GM19239 (cell line): ENCODE results near the gene FUT7.
"Not testable (repeated sequence)": the region's sequence is repeated elsewhere in the genome, so short reads cannot be mapped to it uniquely, and the experiment has no call there.

ENCODE experiments used
- DNase-seq: peaks from one replicate; pipeline ENCODE4 v3.0.0; 2011; ENCODE audit warnings: low spot score; ENCODE audit not compliant: insufficient read length
- FAIRE-seq: peaks from 2 replicates; lab custom pipeline; 2011; peaks lifted over from hg19 to GRCh38; lab: Jason Lieb, UNC

The FUT7 gene

DNA sequence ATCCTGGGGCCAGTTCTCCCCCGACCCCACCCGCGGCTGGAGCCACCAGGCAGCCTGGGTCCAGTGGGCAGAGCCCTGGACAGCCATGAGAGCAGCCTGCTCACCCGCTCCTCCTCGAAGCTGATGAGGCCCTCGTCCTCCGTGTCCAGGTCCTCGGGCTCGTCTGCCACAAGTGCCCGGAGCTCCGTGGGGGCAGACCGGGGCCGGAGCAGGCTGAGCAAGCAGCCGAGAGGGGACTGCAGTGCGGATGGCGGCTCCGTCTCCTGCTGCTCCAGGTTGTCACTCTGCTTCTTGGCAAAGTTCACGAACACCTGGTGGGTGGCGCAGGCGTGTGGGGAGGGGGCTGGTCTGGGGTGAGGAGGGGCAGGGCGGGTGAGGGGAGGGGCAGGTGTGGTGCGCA is 23.6 kb downstream of the FUT7 start:
- FAIRE-seq, result no peak
- DNase-seq, result no peak

DNA sequence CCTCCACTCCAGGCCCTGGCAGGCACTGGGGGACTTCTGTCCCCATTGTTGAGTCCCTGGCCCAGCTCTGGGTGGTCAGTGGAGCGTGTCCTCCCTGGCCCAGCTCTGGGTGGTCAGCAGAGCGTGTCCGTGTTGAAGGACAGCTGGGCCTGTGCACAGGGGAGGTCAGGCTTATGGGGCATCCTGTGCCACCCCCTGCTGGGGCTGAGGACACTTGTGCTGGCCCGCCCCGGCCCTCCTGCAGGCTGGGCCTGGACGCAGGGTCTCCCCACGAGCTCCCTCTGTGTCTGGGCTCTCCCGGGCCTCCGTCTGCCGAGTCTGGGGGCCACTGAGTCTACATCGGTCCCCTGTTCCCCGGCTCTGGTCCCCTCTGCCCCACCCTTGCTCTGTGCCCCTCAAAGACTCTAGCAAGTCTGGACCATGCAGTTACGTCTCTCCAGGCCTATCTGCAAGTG is 24.0 kb downstream of the FUT7 start:
- DNase-seq (no peak), FAIRE-seq (no peak)

DNA sequence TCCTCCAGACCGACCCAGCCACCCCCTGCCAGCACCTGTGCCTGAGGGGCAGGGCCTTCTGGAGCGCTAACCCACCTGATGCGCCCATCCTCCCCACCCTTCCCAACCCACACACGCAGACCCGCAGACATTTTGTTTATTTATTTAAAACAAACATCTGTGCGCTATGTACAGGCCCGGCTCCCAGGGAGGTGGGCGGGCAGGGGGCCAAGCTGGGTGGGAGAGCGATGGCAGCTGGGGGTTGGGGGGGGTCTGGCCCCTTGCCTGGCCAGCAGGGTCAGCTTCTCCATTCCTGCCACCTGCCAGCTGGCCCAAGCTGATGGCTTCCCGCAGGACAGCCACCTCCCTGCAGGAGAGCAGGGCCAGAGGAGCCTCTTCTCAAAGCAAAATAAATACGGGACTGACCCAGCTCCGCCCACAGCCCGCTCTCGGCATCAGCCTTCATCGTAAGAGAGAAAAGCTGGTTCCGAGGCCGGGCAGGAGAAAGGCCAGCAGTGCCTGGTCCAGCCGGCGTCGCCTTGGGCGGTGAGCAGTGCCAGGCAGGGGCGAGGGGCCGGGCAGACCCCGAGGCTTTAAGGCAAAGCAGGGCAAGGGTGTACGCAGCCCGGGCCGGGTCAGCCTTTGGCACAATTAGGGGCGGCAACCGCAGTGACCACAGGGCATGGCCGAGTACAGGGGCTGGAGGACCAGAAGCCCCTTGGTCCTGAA is 24.6 kb downstream of the FUT7 start:
- DNase-seq (no peak), FAIRE-seq (no peak)

DNA sequence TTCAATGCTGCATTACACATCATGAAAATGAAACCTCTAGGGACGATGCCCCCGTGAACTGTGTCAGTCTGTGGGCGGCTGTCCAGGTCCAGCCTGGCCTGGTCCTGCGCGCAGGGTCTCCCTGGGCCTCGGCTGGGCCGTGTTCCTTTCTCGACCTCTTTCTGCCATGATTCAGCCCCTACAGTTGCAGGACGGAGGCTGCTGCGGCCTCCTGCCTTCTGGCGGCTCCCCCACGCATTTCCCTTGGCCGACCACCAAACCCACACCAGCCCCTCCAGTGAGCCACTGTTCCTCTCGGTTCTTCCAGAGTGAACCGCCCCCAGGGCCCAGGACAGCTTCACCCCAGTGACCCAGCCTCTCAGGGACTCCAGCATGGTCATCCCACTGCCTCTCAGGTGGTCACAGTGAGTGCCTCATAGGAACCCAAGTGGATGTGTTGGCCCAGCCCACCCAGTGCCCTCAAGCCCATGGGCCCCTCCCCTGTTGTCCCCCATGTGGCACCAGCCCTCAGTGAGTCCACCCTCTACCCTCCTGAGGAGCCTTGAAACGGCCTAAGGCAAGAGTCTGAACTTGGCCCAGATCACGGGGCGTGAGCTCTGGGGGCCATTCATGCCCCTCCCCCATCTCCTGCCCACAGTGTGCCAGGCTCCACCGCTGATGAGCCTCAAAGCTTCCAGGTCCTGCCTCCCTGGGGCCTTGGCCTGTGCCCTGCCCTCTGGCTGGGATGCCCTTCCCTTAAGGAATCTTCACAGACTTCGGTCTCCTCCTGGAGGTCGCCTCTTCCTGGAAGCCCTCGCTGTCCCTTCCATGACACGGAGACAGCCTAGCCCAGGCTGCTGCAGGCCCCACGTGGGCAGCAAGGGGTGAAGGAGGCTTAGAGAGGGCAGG is 25.5 kb downstream of the FUT7 start:
- no peak for DNase-seq
- FAIRE-seq, result no peak

DNA sequence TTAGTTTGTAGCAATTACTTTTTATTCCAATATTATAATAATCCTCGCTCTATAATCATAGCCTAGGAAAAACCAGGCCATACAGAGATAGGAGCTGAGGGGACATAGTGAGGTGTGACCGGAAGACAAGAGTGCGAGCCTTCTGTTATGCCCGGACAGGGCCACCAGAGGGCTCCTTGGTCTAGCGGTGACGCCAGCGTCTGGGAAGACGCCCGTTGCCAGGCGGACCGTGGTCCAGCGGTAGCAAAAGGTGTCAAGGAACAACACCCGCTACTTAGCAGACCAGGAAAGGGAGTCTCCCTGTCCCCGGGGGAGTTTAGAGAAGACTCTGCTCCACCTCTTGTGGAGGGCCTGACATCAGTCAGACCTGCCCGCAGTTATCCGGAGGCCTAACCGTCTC is 27.6 kb downstream of the FUT7 start:
- DNase-seq, FAIRE-seq: not testable (repeated sequence)

DNA sequence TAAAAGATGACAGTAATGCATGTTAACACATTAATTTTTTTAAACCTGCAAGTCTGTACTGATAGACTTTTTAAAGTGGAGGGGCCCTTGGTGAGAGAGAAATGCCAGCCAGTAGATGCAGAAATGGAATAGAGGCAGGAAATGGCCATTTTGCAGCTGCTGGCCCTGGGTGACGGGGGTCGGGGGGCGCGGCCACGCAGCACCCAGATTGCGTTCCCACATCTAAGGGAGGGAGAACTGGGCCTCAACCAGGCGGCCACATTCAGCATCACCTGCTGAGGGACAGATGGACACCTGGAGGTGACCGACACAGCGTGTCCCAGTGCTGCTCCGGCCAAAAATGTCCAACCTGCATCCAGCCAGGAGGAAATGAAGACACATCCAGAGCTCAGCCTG is 29.2 kb downstream of the FUT7 start:
- DNase-seq (no peak), FAIRE-seq (no peak)

DNA sequence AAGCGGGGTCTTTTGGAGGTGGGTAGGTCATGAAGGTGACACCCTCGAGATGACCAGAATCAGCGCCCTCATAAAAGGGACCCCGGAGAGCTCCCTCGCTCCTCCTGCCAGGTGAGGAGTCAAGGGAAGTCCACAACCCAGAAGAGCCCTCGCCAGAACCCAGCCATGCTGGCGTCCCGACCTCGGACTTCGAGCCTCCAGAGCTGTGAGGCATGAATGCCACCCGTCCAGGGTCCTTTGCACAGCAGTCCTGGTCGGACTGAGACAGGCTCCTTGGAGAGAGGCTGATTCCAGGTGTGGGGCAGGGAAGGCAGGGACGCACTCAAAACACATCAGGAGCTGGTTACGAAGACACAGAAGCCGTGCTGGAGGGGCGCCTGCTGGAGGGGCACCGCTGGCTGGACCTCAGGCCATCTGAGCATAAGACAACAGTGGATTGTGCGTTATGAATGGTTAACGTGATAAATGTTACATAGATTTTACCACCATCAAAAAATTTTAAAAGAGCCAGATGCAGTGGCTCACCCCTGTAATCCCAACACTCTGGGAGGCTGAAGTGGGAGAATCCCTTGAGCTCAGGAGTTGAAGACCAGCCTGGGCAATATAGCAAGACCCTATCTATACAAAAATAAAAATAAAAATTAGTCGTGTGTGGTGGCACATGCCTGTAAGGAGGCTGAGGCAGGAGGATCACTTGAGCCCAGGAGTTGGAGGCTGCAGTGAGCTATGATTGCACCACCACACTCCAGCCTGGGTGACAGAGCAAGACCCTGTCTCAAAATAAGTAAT is 29.8 kb downstream of the FUT7 start:
- DNase-seq, result no peak
- FAIRE-seq, result no peak

DNA sequence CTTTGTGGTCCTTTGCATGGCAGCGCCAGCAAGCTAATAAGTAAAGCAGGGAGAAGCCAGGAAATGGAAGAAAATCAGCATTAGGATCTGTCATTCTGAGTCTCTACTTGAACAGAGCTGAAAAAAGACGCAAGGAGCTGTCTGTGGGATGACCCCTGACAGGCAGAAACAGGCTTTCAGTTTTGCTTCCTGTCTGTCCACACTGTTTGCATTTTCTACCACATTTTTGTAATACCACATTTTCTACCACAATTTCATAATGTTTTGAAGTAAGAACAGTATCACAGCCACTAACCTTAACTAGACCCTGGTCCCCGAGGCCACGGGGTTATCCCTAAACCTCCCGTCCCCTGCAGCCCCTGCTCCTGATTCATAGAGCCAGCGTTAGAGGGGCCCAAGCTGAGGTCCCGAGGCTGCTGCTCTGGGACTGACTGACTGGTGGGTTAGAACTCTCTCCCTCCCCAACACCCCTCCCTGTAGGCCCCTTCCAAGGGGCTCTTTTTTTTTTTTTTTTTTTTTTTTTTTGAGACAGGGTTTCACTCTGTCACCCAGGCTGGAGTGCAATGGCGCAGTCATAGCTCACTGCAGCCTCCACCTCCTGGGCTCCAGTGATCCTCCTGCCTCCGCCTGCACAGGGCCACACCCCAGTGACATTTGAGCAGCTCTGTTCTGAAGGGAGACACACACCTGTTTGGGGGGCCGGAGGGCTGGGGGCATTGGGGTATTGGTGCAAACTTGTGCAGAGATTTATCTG is 31.5 kb downstream of the FUT7 start:
- DNase-seq, result peak; percentile 92
- peak; percentile 87 for FAIRE-seq

DNA sequence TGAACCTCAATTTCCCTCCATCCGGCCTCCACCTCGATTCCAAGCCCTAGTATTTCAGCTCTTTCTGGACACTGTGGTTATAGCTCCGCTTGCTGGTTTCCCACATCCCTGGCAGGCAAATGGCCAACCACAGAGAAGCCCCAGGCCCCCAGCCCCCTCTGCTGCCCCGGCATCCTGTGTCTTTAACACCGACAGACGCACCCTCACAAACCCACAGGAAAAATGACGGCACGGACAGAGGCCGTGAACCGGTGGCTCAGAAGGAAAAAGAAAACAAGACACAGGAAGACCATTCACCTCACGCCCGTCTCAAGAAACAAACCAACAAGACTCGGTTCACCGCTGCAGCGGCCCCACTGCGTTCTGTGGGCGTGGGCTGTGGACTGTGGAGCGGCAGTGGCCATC is 34.1 kb downstream of the FUT7 start:
- DNase-seq (no peak), FAIRE-seq (no peak)

DNA sequence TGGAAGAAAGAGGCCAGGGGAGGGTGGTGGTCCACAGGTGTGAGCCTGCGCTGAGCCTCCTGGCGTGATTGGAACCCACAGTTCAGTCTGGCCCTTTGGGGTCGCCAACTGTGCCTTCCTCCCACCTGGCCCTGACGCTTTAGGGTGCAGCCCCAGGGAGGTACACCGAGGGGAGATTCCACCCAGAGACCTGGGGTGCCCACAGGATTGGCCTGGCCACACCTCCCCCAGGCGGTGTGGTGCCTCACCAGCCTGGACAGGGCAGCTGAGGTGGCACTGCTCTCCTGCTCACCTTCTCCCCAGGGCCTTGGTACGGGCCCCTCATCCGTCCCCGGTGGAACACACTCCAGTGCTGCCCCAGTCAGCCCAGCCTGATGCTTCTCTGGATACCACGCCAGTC is 34.5 kb downstream of the FUT7 start:
- DNase-seq (no peak), FAIRE-seq (no peak)

DNA sequence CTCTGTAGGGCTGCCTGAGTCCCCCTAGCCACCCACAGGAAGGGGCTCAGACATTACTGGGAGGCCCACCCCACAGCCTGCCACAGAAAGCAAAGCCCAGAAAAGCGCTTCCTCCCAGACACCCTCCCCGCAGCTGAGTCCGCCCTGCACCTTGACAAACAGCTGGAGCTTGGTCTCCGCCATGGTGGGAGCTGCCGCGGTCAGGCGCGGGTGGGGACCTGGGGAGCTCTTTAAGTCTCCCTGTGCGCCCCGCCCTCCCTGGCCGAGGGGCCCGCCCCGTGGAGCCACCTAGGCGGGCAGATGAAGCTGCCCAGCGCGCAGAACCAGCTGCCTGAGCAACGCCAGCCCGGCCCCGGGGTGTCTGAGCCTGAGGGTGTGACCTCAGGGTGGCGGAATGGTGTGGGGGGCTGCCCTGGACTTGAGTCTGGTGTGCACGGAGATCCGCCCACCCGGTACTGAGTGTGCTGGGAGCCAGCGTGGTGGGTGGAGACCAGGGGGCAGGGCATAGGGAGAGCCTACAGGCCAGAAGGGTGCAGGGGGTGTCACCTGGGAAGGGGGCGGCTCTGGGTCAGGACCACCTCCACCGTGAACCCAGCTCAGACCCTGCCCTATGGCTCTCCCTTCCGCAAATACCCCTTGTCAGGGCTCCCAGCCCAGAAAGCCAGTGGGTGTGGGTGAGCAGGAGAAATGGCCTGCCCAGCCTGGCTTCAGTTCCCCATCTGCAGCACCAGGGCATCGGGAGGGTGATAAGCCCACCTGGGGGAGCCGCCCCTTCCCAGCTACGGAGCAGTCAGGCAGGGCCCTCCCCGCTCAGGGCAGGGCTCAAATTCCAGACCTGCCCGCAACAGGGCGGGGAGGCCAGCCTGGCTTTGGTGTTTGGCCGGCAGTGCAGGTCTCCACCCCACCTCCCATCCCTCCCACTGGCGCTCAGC is 35.3 kb downstream of the FUT7 start, which contains the start of gene CLIC3:
TSS of gene CLIC3 (minus strand) at position 208 of the 932 bp plus-strand sequence. CDS start at position 183, 25 bp downstream.
- DNase-seq, result no peak
- FAIRE-seq, result no peak

DNA sequence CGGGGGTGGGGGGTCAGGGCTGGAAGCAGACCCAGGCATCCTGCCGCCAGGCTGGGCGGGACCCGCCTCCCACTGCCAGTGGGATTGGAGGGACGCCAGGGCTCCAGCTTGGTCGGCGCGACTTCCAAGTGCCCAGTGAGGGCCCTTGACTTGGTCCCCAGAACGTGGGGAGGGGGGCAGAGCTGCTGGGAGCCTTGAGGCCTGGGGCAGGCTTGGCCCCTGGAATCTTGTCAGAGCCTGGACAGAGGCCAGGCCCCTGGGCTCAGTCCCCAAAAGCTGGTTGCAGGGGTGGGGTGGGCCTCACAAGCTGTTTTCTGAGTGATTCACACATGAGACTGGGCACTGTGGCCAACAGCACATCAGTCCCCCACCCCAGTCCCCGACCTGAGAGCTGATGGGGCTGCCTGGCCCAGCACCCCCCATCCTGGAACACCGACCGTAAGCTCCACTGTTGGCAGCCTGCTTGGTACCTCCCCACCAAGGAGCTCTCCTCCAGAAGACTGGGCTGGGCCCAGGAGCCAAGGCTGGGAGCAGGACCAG is 36.0 kb downstream of the FUT7 start:
- DNase-seq, result no peak

DNA sequence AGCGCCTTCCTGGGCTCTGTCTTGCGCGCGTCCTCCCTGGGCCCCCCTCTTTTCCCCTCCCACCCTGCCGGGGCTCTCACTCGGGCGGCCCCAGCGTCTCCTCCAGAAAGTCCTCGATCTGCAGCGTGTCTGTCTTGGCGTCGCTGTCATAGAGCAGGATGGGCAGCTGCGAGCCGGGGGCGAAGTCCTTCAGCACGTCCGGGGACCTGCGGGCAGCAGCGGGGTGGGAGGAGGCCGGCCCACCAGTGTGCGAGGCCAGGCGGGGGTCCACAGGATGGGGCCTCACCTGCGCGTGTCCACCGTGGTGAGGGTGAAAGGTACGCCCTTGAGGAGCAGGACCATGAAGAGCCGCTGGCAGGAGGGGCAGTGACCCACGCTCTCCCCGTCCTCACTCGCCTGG is 36.5 kb downstream of the FUT7 start:
- DNase-seq (no peak), FAIRE-seq (no peak)

More for the DNA sequence above, 36.0 kb downstream of the FUT7 start:
- no peak for FAIRE-seq

DNA sequence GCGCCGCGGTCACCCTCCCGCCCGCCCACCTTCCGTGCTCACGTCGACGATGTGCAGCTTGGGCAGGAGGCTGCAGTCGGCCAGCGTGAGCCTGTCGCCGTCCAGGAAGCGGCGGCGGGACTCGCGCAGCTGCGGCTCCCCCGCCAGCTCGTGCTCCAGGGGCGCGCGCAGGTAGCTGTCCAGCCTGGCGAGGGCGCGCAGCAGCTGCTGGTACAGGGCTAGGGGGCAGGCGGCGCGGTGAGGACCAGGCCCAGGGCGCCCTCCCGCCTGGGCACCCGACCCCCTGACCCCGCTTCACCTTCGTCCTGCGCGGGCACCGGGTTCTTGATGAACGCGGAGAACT is 37.0 kb downstream of the FUT7 start:
- no peak for FAIRE-seq
- no peak for DNase-seq

DNA sequence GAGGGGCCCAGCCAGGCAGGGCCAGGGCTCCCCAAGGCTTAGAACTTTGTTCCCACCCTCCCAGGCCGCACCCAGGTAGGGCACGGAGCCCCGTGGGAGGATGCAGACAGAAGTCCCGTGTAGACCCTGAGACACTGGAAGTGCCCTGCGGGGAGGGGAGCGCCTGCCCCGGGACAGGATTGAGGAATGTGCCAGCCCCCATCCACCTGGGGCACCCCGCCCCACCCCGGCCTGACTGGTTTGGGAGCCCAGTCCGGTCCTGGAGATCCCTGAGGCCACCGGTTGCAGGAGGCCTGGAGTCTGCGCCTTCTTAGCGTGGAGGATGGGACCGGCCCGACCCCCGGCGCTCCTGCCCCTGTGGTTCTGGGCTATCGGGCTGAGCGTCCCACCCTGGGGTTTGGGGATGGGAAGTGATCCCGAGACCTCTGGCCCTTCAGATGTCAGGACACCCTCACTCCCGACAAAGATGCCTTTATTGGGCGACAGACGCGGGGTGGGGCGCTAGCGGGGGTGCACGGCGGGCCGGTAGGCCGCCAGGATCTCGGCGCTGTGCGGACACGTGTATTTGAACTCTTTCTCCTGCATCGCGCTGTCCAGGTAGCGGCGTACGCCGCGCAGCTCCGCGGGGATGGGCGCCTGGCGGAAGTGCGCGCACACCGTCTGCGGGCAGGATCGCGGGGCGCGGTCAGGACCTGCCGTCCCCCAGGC is 37.6 kb downstream of the FUT7 start:
- no peak for FAIRE-seq

DNA sequence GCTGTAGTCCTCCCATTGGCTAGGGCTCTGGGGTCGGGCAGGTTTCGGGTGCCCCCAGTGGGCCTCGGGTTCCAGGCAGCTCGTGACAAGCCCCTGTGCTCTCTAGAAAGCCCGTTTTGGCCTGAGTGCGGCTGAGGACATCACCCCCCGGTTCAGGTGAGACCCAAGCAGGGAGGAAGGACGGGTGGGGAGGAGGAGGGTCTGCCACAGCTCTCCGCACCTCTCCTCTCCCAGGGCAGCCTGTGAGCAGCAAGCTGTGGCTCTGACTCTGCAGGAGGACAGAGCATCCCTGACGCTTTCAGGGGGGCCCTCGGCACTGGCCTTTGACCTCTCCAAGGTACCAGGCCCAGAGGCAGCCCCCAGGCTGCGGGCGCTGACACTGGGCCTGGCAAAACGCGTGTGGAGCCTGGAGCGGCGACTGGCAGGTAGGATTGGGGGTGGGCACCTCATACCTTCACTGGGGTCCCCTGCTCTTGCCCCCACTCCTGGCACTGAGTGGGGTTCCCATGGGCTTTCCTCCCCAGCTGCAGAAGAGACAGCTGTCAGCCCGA is 39.0 kb downstream of the FUT7 start:
- no peak for DNase-seq
- FAIRE-seq, result no peak

More for the DNA sequence above, 37.6 kb downstream of the FUT7 start:
- DNase-seq, result no peak

DNA sequence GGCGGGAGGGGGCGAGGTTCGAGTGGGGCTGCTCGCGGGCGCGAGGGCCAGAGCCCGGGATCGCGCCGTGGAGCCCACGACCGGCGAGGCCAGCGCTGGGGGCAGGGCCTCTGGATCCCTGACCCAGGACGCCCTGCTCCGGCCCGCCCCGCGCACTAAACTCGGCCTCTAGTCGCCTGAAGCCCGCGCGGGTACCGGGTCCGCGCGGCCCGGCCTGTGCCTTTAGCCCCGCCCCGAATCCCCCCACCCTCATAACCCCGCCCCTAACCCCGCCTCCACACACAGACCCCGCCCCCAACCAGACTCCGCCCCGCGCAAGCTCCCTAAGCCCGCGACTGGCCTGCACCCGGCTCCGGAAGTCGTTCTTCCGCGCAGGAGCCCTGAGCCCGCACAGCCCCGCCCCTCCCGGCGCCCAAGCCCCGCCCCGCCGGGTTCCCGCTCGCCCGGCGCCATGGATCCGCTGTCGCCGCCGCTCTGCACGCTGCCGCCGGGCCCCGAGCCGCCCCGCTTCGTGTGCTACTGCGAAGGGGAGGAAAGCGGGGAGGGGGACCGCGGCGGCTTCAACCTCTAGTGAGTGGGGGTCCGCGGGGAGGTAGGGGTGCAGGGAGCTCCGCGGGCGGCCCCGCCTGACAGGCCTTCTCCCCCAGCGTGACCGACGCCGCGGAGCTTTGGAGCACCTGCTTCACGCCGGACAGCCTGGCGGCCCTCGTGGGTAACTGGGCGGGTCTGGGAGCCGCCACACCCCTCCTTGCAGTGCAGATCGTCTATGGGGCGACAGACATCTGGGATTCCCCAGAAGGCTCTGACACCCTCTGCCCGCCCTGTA is 39.7 kb downstream of the FUT7 start, which contains the start of gene PAXX:
TSS of gene PAXX (plus strand) at position 430 of the 826 bp plus-strand sequence. CDS start at position 452, 22 bp downstream.
- DNase-seq (peak; percentile 100), FAIRE-seq (peak; percentile 95)
